Activated B cell treated with CpG ODN at 0.5 μM for 24 hours (primary cell): ENCODE data around the gene MARVELD3. TPM values are rescaled to one million over a fixed set of nuclear protein-coding genes. Genes with fewer than 3 reads are reported as not detected.

Experiments used
- ATAC-seq: fragments of 200-7000 bp; cut with Tn5 transposase; one replicate; pipeline ENCODE4 v1.10.0; 2021; ENCODE audit warnings: low read depth, mild to moderate bottlenecking, moderate library complexity
- CTCF ChIA-PET: fragments of 350-600 bp; sonication (Branson Sonifier 250); formaldehyde crosslinking; loops from one replicate; lab custom pipeline; 2021; ENCODE audit warnings: antibody characterized with exemption; lab: Charles Lee
- POLR2A ChIA-PET: fragments of 350-600 bp; sonication (Branson Sonifier 250); formaldehyde crosslinking; loops from one replicate; lab custom pipeline; 2021; ENCODE audit warnings: antibody characterized with exemption; lab: Charles Lee
- DNase-seq: peaks from one replicate; pipeline ENCODE4 v3.0.0; 2022
- H3K27ac Mint-ChIP-seq: one replicate; pipeline ENCODE4 v1.8.0; 2020; ENCODE audit warnings: mixed read lengths
- H3K27me3 Mint-ChIP-seq: one replicate; pipeline ENCODE4 v1.8.0; 2021; ENCODE audit warnings: mixed read lengths
- H3K36me3 Mint-ChIP-seq: one replicate; pipeline ENCODE4 v1.8.0; 2021; ENCODE audit warnings: low read depth, mixed read lengths
- H3K4me1 Mint-ChIP-seq: one replicate; pipeline ENCODE4 v1.8.0; 2021; ENCODE audit warnings: mixed read lengths
- H3K4me3 Mint-ChIP-seq: one replicate; pipeline ENCODE4 v1.8.0; 2020; ENCODE audit warnings: mild to moderate bottlenecking, mixed read lengths
- H3K9me3 Mint-ChIP-seq: one replicate; pipeline ENCODE4 v1.8.0; 2020; ENCODE audit warnings: mixed read lengths
- CTCF ChIP-seq: fragments of 200-600 bp; IDR thresholded peaks from one replicate; pipeline ENCODE4 v1.8.0; 2022; ENCODE audit warnings: antibody characterized with exemption, mild to moderate bottlenecking
- intact Hi-C: fragments of 100-400 bp; cut with micrococcal nuclease; formaldehyde crosslinking; loops from one replicate; pipeline ENCODE4 v1.15.1; 2024
- total RNA-seq: library from RNA; stranded (reverse); gene quantifications from 2 replicates; pipeline ENCODE4 v1.2.3, GENCODE V29; 2022

MARVELD3 gene
- total RNA-seq, 1 donor from 2014 or later, result not detected

DNA sequence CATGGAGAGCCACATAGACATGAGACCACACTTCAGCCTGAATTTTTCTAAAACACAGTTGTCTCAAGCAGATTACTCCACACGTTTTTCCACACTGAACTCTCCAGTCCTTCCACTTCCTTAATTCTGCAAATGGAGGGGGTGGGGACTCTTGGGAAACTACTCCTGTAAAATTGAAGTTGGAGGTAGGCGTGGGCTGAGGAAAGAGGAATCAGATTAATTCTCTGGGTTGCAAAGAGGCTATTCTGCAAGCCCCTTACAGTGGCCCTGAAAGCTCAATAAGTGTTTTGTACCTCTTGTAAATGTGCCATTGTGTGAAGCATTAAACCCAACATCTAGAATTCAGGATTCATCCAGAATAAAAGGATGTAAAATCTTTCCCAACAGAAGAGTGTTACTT lies 9.6 kb downstream of the MARVELD3 start:
- no peak for DNase-seq
- TF ChIP-seq CTCF, result no peak
- H3K4me3 Mint-ChIP-seq, result no peak overlapping the region
- intact Hi-C loops, result no loop called here
- no peak overlapping the region for H3K27ac Mint-ChIP-seq
- no peaks in the 10 kb centered on the region for H3K27me3 Mint-ChIP-seq
- peaks cover 10% of the 10 kb centered on the region for H3K36me3 Mint-ChIP-seq
- no peaks in the 10 kb centered on the region for H3K4me1 Mint-ChIP-seq
- ATAC-seq, result no peak
- ChIA-PET POLR2A (no interaction called here), CTCF (no interaction called here)
- H3K9me3 Mint-ChIP-seq, result no peaks in the 10 kb centered on the region

DNA sequence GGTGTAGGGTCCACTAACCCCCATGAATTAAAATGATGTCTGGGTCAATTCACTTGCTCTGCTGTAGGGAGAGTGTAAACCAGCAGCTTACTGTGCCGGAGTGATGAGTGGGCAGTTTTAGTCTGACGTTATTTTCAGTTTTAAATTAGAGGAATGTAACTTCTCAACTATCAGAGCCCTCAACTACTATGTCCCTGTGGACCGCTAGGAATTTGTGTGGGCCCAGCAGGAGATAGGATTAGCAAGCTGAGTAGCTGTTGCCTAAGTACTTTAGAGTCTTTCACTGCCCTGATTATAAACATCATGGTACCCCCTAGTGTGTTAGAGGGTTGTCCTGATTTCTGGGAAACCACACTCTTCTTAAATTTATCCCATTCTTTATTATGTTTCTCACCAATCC lies 11.4 kb downstream of the MARVELD3 start:
- Mint-ChIP-seq H3K27me3 (no peaks in the 10 kb centered on the region), H3K9me3 (no peaks in the 10 kb centered on the region), H3K27ac (no peak overlapping the region), H3K36me3 (peaks cover 10% of the 10 kb centered on the region), H3K4me1 (no peaks in the 10 kb centered on the region), H3K4me3 (no peak overlapping the region)
- ChIA-PET CTCF (interaction anchor here (0.6 kb wide), 1 partner anchor 70 kb away, joined by 3 read pairs; no protein-coding TSS in a partner anchor), POLR2A (interaction anchor here (0.6 kb wide), 1 partner anchor 136 kb away, joined by 8 read pairs; no protein-coding TSS in a partner anchor)
- TF ChIP-seq CTCF, result no peak
- no peak for ATAC-seq
- no peak for DNase-seq
- intact Hi-C loops, result no loop called here

DNA sequence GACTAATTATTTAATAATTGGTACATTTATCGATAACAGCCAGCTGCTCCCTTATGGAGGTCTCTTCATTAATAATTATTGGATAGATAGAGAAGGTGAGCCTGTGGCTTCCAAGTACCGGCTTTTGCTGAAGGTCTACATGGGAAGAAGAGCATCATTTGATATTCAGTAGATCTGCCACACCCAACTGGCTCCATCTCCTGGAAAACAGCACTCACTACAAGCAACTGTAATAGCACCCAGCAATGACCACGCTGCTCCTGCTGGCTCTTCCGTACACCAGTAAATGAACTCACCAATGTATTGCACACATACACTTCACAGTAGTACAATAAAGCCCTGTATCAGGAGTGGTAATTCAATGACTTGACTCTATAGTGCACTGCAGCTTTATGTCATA lies 19.5 kb downstream of the MARVELD3 start:
- no peak for TF ChIP-seq CTCF
- DNase-seq (no peak), ATAC-seq (no peak)
- peaks cover 45% of the 10 kb centered on the region for H3K36me3 Mint-ChIP-seq
- no peak overlapping the region for H3K27ac Mint-ChIP-seq
- CTCF ChIA-PET, result interaction anchor here (1.2 kb wide), 1 partner anchor 34 kb away, joined by 5 read pairs; no protein-coding TSS in a partner anchor
- intact Hi-C loops, result no loop called here
- no peaks in the 10 kb centered on the region for H3K4me1 Mint-ChIP-seq
- H3K27me3 Mint-ChIP-seq, result no peaks in the 10 kb centered on the region
- H3K9me3 Mint-ChIP-seq, result no peaks in the 10 kb centered on the region
- no peak overlapping the region for H3K4me3 Mint-ChIP-seq
- POLR2A ChIA-PET, result no interaction called here

GRCh38 chr16:71647391-71647790 lies 21.4 kb downstream of the MARVELD3 start:
- intact Hi-C loops, result no loop called here
- DNase-seq (no peak), ATAC-seq (no peak)
- Mint-ChIP-seq H3K4me1 (no peaks in the 10 kb centered on the region), H3K9me3 (no peaks in the 10 kb centered on the region), H3K27me3 (no peaks in the 10 kb centered on the region), H3K27ac (no peak overlapping the region), H3K4me3 (no peak overlapping the region), H3K36me3 (peaks cover 59% of the 10 kb centered on the region)
- no peak for TF ChIP-seq CTCF
- ChIA-PET POLR2A (no interaction called here), CTCF (no interaction called here)

GRCh38 chr16:71648162-71648561 lies 22.2 kb downstream of the MARVELD3 start:
- no peak for TF ChIP-seq CTCF
- POLR2A ChIA-PET, result no interaction called here
- no peak for ATAC-seq
- H3K4me3 Mint-ChIP-seq, result no peak overlapping the region
- no peak overlapping the region for H3K27ac Mint-ChIP-seq
- H3K4me1 Mint-ChIP-seq, result no peaks in the 10 kb centered on the region
- no peaks in the 10 kb centered on the region for H3K9me3 Mint-ChIP-seq
- no peak for DNase-seq
- peaks cover 66% of the 10 kb centered on the region for H3K36me3 Mint-ChIP-seq
- CTCF ChIA-PET, result no interaction called here
- H3K27me3 Mint-ChIP-seq, result no peaks in the 10 kb centered on the region
- intact Hi-C loops, result no loop called here
